ENCODE results near the gene CNOT6L.

CNOT6L gene

DNA sequence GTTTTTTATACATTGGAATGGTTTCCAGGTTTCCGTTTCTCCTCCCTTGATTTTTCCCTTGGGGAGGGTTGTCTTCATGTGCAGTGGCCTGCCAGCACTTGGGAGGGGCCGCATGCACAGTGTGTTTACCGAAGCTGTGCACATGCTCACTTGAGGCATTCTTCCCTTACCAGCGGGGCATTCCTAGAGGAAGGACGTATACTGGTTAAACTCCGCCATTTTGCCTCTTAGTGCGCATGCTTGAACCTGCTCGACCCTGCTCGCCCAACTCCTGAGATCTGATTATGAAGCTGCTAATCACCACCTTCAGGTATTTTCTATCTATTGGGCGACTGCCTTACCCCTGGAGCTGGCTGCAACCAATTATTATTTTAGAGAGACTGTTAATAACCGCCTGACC lies 137.4 kb downstream of the CNOT6L start:
- TF ChIP-seq, protein P1, sequence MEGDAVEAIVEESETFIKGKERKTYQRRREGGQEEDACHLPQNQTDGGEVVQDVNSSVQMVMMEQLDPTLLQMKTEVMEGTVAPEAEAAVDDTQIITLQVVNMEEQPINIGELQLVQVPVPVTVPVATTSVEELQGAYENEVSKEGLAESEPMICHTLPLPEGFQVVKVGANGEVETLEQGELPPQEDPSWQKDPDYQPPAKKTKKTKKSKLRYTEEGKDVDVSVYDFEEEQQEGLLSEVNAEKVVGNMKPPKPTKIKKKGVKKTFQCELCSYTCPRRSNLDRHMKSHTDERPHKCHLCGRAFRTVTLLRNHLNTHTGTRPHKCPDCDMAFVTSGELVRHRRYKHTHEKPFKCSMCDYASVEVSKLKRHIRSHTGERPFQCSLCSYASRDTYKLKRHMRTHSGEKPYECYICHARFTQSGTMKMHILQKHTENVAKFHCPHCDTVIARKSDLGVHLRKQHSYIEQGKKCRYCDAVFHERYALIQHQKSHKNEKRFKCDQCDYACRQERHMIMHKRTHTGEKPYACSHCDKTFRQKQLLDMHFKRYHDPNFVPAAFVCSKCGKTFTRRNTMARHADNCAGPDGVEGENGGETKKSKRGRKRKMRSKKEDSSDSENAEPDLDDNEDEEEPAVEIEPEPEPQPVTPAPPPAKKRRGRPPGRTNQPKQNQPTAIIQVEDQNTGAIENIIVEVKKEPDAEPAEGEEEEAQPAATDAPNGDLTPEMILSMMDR (conservative IDR thresholded peaks at IDR 0.05; ENCODE audit: low read depth): no peak
- ChIA-PET POLR2A (ENCODE audit: low non-redundant PET) (no interaction called here), CTCF (interaction anchor here (0.6 kb wide), 1 partner anchor 256 kb away, joined by 4 read pairs; no protein-coding TSS in a partner anchor)
- no peak overlapping the region for H3K27ac ChIP-seq
- no peak for DNase-seq (ENCODE audit: low spot score)

DNA sequence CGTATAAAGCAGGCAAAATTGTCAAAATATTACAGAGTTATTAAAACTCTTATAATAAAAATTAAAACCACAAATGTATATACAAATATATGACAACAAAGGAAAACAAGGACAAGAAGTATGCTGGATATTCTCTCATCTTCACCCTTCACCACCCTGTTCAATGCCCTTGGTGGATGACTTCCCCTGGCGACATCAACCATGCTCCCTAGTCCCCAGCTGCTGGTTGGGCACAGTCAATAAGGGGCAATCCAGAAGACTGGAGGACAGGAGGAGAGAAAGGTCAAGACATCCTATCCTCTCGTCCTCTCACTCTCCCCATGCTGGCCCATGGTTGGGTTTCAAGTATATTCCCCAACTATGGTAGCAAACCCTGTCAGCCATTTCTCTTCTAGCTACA lies 142.3 kb downstream of the CNOT6L start:
- TF ChIP-seq, protein P1 (conservative IDR thresholded peaks at IDR 0.05; ENCODE audit: low read depth): no peak
- no peak overlapping the region for H3K27ac ChIP-seq

DNA sequence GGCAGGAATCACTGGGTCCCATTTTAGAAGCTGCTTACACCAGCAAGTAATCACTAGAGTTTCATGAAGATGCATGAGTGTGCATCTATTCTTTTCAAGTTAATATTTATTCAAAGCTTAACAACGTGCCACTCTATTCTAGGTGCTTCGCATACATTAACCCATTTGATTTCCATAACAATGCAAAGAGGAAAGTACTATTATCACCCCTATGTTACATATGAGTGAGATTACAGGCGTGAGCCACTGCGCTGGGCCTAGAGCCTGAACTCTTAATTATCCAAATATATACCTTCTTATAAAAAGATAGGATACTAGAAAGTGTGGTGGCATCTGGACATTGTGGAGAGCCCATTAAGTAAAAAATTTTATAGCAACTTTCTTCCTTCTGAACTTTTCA lies 148.1 kb downstream of the CNOT6L start:
- H3K27ac ChIP-seq: no peak overlapping the region
- ChIA-PET CTCF (interaction anchor here (0.6 kb wide), 1 partner anchor 38 kb away, joined by 3 read pairs; no protein-coding TSS in a partner anchor), POLR2A (ENCODE audit: low non-redundant PET) (no interaction called here)
- DNase-seq (ENCODE audit: low spot score): no peak
- TF ChIP-seq, protein P1 (conservative IDR thresholded peaks at IDR 0.05; ENCODE audit: low read depth): no peak

More for the DNA sequence above, 142.3 kb downstream of the CNOT6L start:
- DNase-seq (ENCODE audit: low spot score): no peak
- ChIA-PET POLR2A (ENCODE audit: low non-redundant PET) (no interaction called here), CTCF (no interaction called here)

- ChIA-PET CTCF (no interaction called here), POLR2A (ENCODE audit: low non-redundant PET) (no interaction called here)
- TF ChIP-seq, protein P1 (conservative IDR thresholded peaks at IDR 0.05; ENCODE audit: low read depth): no peak
- no peak overlapping the region for H3K27ac ChIP-seq
- DNase-seq (ENCODE audit: low spot score): no peak
Observed at GRCh38 chr4:77669946-77670590, 149.1 kb downstream of the CNOT6L start.

- H3K27ac ChIP-seq: no peak overlapping the region
- TF ChIP-seq, protein P1 (conservative IDR thresholded peaks at IDR 0.05; ENCODE audit: low read depth): no peak
- CTCF ChIA-PET: no interaction called here
- no peak for DNase-seq (ENCODE audit: low spot score)
- POLR2A ChIA-PET (ENCODE audit: low non-redundant PET): interaction anchor here (0.7 kb wide), 1 partner anchor 20 kb away, joined by 11 read pairs; no protein-coding TSS in a partner anchor
Observed at GRCh38 chr4:77665381-77666069, 153.6 kb downstream of the CNOT6L start.

Measured in RWPE1 (cell line).